ENCODE data around the gene SIGLEC14.

SIGLEC14 gene

GRCh38 chr19:51610576-51610975 is 36.0 kb downstream of the SIGLEC14 start:
- no peak for DNase-seq

- DNase-seq: peak; percentile 65
Measured at GRCh38 chr19:51607920-51608562, 38.6 kb downstream of the SIGLEC14 start.

- DNase-seq: no peak
Measured at GRCh38 chr19:51607077-51607476, 39.5 kb downstream of the SIGLEC14 start.

- DNase-seq: no peak
Measured at GRCh38 chr19:51602189-51602854, 44.3 kb downstream of the SIGLEC14 start.

GRCh38 chr19:51600940-51601580 is 45.6 kb downstream of the SIGLEC14 start:
- no peak for DNase-seq

GRCh38 chr19:51599084-51599483 is 47.5 kb downstream of the SIGLEC14 start:
- no peak for DNase-seq

- no peak for DNase-seq
Measured at GRCh38 chr19:51598159-51598915, 48.3 kb downstream of the SIGLEC14 start.

GRCh38 chr19:51595190-51596175 is 51.1 kb downstream of the SIGLEC14 start:
- no peak for DNase-seq

GRCh38 chr19:51594774-51595109 is 51.9 kb downstream of the SIGLEC14 start:
- no peak for DNase-seq

- peak; percentile 94 for DNase-seq
Measured at GRCh38 chr19:51593969-51594773, 52.5 kb downstream of the SIGLEC14 start.

- DNase-seq: no peak
Measured at GRCh38 chr19:51593138-51593890, 53.3 kb downstream of the SIGLEC14 start.
